MCF 10A (cell line): Measurements from ENCODE around the gene NFIB. TPM values are rescaled to one million over a fixed set of nuclear protein-coding genes. Genes with fewer than 3 reads are reported as not detected.

Experiments used
- BruUV-seq: library from RNA; stranded (reverse); fragments of 400-500 nt; replicated peaks from 2 replicates; lab custom pipeline; 2021; lab: Mats Ljungman, UMichigan
- CTCF ChIA-PET: fragments of 300-600 bp; sonication (Branson Sonifier 250); formaldehyde crosslinking; extraction: SDS; loops from one replicate; lab custom pipeline; 2021; ENCODE audit warnings: antibody characterized with exemption, inconsistent platforms; lab: Yijun Ruan, JAX
- POLR2A ChIA-PET: fragments of 300-600, 350-650 bp; sonication (Branson Sonifier 250); formaldehyde crosslinking; extraction: SDS; loops from one replicate; lab custom pipeline; 2020; ENCODE audit warnings: antibody characterized with exemption, inconsistent platforms; lab: Yijun Ruan, JAX
- DNase-seq: peaks from one replicate; pipeline ENCODE4 v3.0.0-alpha.2; 2018; ENCODE audit not compliant: unreplicated experiment
- H3K27ac Mint-ChIP-seq: one replicate; pipeline ENCODE4 v1.8.0; 2022; ENCODE audit warnings: mild to moderate bottlenecking, low read depth, mixed read lengths; ENCODE audit not compliant: unreplicated experiment
- H3K27me3 Mint-ChIP-seq: one replicate; pipeline ENCODE4 v1.8.0; 2022; ENCODE audit warnings: mixed read lengths; ENCODE audit not compliant: insufficient read depth, unreplicated experiment
- H3K36me3 Mint-ChIP-seq: one replicate; pipeline ENCODE4 v1.8.0; 2022; ENCODE audit warnings: mild to moderate bottlenecking, moderate library complexity, mixed read lengths; ENCODE audit not compliant: insufficient read depth, unreplicated experiment
- H3K4me1 Mint-ChIP-seq: one replicate; pipeline ENCODE4 v1.8.0; 2022; ENCODE audit warnings: mixed read lengths; ENCODE audit not compliant: insufficient read depth, unreplicated experiment
- H3K4me3 Mint-ChIP-seq: one replicate; pipeline ENCODE4 v1.8.0; 2022; ENCODE audit warnings: mild to moderate bottlenecking, moderate library complexity, mixed read lengths; ENCODE audit not compliant: unreplicated experiment
- H3K9me3 Mint-ChIP-seq: one replicate; pipeline ENCODE4 v1.8.0; 2022; ENCODE audit warnings: mixed read lengths; ENCODE audit not compliant: unreplicated experiment
- intact Hi-C: fragments of 100-400 bp; cut with micrococcal nuclease; formaldehyde crosslinking; loops from 2 replicates; pipeline ENCODE4 v1.14.1; 2022
- total RNA-seq: library from RNA; stranded (reverse); gene quantifications from 2 replicates; pipeline ENCODE4 v1.2.3, GENCODE V29; 2022
- TF ChIP-seq, protein P1 (sequence below): fragments of 200-600 bp; IDR thresholded peaks from one replicate; pipeline ENCODE4 v1.8.0; 2022; ENCODE audit warnings: antibody characterized with exemption, mild to moderate bottlenecking; ENCODE audit not compliant: unreplicated experiment

The NFIB gene
- total RNA-seq, 1 experiment from 2014 or later = 70.8 TPM

DNA sequence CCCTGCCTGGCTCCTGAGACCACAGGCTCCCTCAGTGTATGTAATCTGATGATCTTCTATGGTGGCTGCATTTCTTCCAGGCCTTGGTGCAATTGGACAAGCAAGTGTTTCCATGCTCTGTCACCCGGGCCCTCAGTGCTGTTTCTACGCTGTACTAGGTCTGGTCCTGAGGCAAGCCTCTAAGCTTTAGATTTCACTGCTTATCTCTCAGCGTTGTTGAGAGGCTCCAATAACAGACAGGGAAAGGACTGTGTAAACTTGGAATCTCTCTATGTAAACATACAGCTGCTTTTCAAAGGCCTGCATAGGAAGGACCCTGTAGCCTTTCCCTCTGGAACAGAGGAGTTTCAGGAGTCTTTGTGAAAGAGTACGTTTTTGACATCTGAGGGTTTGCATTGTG lies 38.6 kb upstream of the NFIB start:
- no peaks in the 10 kb centered on the region for H3K9me3 Mint-ChIP-seq
- no peak for DNase-seq
- no TSS peak for BruUV-seq
- H3K4me3 Mint-ChIP-seq = no peak overlapping the region
- ChIA-PET POLR2A (interaction anchor here (0.6 to 0.9 kb wide), 4 partner anchors 26 to 485 kb away, joined by 3 to 4 read pairs (median 3); no protein-coding TSS in a partner anchor), CTCF (interaction anchor here (0.5 to 3.6 kb wide), 47 partner anchors 7 to 1001 kb away, joined by 3 to 64 read pairs (median 4); no protein-coding TSS in a partner anchor)
- intact Hi-C loops = loop anchor here (2.0 to 5.0 kb wide), 4 partner anchors 30 to 1320 kb away; partner anchors contain the start of gene NFIB
- TF ChIP-seq, protein P1, sequence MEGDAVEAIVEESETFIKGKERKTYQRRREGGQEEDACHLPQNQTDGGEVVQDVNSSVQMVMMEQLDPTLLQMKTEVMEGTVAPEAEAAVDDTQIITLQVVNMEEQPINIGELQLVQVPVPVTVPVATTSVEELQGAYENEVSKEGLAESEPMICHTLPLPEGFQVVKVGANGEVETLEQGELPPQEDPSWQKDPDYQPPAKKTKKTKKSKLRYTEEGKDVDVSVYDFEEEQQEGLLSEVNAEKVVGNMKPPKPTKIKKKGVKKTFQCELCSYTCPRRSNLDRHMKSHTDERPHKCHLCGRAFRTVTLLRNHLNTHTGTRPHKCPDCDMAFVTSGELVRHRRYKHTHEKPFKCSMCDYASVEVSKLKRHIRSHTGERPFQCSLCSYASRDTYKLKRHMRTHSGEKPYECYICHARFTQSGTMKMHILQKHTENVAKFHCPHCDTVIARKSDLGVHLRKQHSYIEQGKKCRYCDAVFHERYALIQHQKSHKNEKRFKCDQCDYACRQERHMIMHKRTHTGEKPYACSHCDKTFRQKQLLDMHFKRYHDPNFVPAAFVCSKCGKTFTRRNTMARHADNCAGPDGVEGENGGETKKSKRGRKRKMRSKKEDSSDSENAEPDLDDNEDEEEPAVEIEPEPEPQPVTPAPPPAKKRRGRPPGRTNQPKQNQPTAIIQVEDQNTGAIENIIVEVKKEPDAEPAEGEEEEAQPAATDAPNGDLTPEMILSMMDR = no peak
- peaks cover 11% of the 10 kb centered on the region for H3K4me1 Mint-ChIP-seq
- no peak overlapping the region for H3K27ac Mint-ChIP-seq
- no peaks in the 10 kb centered on the region for H3K36me3 Mint-ChIP-seq
- H3K27me3 Mint-ChIP-seq = no peaks in the 10 kb centered on the region

DNA sequence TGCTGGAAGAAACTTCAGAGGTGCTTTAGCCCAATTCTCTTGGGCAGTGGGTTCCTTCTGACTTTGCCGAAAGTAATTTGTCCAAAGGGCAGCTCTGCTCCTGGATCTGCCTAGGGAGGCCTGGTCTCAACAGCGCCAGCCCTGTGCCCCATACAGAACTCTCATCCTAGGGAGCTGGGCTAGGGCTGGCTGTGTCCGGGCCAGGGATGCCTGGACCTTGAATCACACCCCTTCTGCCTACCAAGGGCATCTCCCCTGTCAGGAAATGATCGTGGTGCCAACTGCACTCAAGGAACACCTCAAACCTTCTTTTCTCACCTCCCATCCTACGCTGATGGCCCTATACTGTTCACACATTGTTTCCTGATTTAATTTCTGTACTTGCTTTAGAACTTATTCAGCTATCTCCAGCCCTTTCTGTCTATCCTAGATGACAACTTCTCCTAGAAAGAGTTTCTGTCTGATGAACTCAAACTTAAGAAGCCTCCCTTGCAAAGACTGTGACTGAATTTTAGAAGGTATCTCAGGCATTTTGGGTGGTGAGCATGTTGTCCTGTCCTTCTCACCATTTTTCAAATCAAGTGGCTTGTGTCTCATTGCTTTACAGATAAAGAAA lies 37.4 kb upstream of the NFIB start:
- no peaks in the 10 kb centered on the region for H3K9me3 Mint-ChIP-seq
- no peak overlapping the region for H3K27ac Mint-ChIP-seq
- H3K4me1 Mint-ChIP-seq = peaks cover 11% of the 10 kb centered on the region
- ChIA-PET POLR2A (no interaction called here), CTCF (interaction anchor here (0.5 to 3.6 kb wide), 16 partner anchors 11 to 1317 kb away, joined by 3 to 35 read pairs (median 4); no protein-coding TSS in a partner anchor)
- no TSS peak for BruUV-seq
- no peak overlapping the region for H3K4me3 Mint-ChIP-seq
- H3K27me3 Mint-ChIP-seq = no peaks in the 10 kb centered on the region
- TF ChIP-seq, protein P1 = no peak
- intact Hi-C loops = loop anchor here (5.0 kb wide), 3 partner anchors 39 to 1319 kb away; partner anchors contain the start of gene NFIB
- no peaks in the 10 kb centered on the region for H3K36me3 Mint-ChIP-seq
- DNase-seq = no peak

DNA sequence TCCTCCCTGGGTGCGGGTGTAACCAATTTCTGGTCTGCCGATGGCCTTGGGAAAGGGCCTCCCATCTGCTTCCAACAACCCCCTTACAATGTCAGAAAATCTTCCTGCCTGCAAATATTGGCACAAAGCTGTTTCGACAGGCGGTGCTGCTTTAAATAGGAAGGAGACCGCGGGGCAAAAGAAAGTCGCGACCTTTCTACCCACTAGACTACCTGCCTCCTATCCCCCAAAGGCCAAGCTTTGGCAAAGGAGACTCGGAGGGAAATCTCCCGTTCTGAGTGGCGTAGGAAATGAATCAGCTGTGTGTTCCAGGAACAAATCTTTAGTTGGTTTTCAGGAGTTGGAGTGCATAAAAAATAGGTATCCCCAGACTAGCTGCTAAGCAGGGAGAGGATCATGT lies 36.8 kb upstream of the NFIB start:
- Mint-ChIP-seq H3K36me3 (no peaks in the 10 kb centered on the region), H3K4me3 (no peak overlapping the region), H3K4me1 (peaks cover 11% of the 10 kb centered on the region), H3K9me3 (no peaks in the 10 kb centered on the region), H3K27me3 (no peaks in the 10 kb centered on the region), H3K27ac (no peak overlapping the region)
- TF ChIP-seq, protein P1 = no peak
- POLR2A ChIA-PET = interaction anchor here (0.6 kb wide), 1 partner anchor 24 kb away, joined by 4 read pairs; no protein-coding TSS in a partner anchor
- DNase-seq = no peak
- intact Hi-C loops = loop anchor here (5.0 kb wide), 3 partner anchors 38 to 1318 kb away; partner anchors contain the start of gene NFIB
- CTCF ChIA-PET = interaction anchor here (0.5 to 1.6 kb wide), 7 partner anchors 662 to 1316 kb away, joined by 3 to 10 read pairs (median 3); no protein-coding TSS in a partner anchor
- no TSS peak for BruUV-seq

DNA sequence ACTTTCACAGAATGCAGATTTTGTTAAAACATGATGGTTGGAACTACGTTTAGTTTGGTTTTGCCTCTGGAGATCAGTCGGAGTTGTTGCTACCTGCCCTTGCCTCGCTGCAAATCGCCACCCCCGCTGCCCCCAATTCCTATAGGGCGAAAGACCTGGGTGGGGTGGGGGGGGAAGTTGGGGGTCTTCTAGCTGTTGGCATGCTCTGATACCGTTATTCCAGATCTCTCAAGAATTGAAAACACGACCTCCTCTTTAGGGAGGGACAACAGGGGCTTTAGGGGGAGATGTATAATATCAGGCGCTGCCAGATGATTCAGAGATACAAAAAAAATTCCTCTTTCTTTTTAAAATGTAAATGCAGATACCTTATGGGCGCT lies 36.4 kb upstream of the NFIB start:
- Mint-ChIP-seq H3K4me3 (no peak overlapping the region), H3K9me3 (no peaks in the 10 kb centered on the region), H3K4me1 (peaks cover 11% of the 10 kb centered on the region), H3K27me3 (no peaks in the 10 kb centered on the region), H3K27ac (no peak overlapping the region), H3K36me3 (no peaks in the 10 kb centered on the region)
- BruUV-seq = no TSS peak
- TF ChIP-seq, protein P1 = no peak
- intact Hi-C loops = loop anchor here (5.0 kb wide), 3 partner anchors 38 to 1318 kb away; partner anchors contain the start of gene NFIB
- CTCF ChIA-PET = interaction anchor here (0.8 to 1.6 kb wide), 6 partner anchors 662 to 1316 kb away, joined by 3 to 10 read pairs (median 4); no protein-coding TSS in a partner anchor
- POLR2A ChIA-PET = interaction anchor here (0.6 kb wide), 1 partner anchor 24 kb away, joined by 4 read pairs; no protein-coding TSS in a partner anchor
- DNase-seq = no peak
